HEK293T (cell line): ENCODE results near the gene PREX1.

Experiments
- ARNT ChIP-seq: fragments of 450-650 bp; IDR thresholded peaks from 2 replicates; pipeline ENCODE4 v1.6.1; 2017; ENCODE audit warnings: mild to moderate bottlenecking
- BHLHE40 ChIP-seq: fragments of 450-650 bp; IDR thresholded peaks from 2 replicates; pipeline ENCODE4 v1.6.1; 2016; ENCODE audit warnings: mild to moderate bottlenecking, moderate library complexity, borderline replicate concordance
- ELF4 ChIP-seq: fragments of 450-650 bp; IDR thresholded peaks from 2 replicates; pipeline ENCODE4 v1.6.1; 2017; ENCODE audit warnings: antibody characterized with exemption
- FOXA1 ChIP-seq: fragments of 450-650 bp; IDR thresholded peaks from 2 replicates; pipeline ENCODE4 v1.6.1; 2016; ENCODE audit warnings: mild to moderate bottlenecking
- FOXM1 ChIP-seq: fragments of 450-650 bp; IDR thresholded peaks from 2 replicates; pipeline ENCODE4 v1.6.1; 2017; ENCODE audit warnings: mild to moderate bottlenecking, borderline replicate concordance
- HDGF ChIP-seq: fragments of 450-650 bp; IDR thresholded peaks from 2 replicates; pipeline ENCODE4 v1.6.1; 2017; ENCODE audit warnings: antibody characterized with exemption, borderline replicate concordance
- LEF1 ChIP-seq: fragments of 450-650 bp; IDR thresholded peaks from 2 replicates; pipeline ENCODE4 v1.6.1; 2017; ENCODE audit warnings: mild to moderate bottlenecking, borderline replicate concordance
- NFRKB ChIP-seq: fragments of 450-650 bp; IDR thresholded peaks from 2 replicates; pipeline ENCODE4 v1.6.1; 2016; ENCODE audit warnings: mild to moderate bottlenecking, moderate library complexity
- SP1 ChIP-seq: fragments of 450-650 bp; IDR thresholded peaks from 2 replicates; pipeline ENCODE4 v1.6.1; 2017
- SUZ12 ChIP-seq: fragments of 450-650 bp; IDR thresholded peaks from 2 replicates; pipeline ENCODE4 v1.6.1; 2016; ENCODE audit warnings: mild to moderate bottlenecking
- TARDBP ChIP-seq: fragments of 450-650 bp; IDR thresholded peaks from 2 replicates; pipeline ENCODE4 v1.6.1; 2016
- ZNF384 ChIP-seq: fragments of 450-650 bp; IDR thresholded peaks from 2 replicates; pipeline ENCODE4 v1.6.1; 2016
- TF ChIP-seq, protein P1 (sequence below): fragments of 450-650 bp; IDR thresholded peaks from 2 replicates; pipeline ENCODE4 v1.6.1; 2016

DNA sequence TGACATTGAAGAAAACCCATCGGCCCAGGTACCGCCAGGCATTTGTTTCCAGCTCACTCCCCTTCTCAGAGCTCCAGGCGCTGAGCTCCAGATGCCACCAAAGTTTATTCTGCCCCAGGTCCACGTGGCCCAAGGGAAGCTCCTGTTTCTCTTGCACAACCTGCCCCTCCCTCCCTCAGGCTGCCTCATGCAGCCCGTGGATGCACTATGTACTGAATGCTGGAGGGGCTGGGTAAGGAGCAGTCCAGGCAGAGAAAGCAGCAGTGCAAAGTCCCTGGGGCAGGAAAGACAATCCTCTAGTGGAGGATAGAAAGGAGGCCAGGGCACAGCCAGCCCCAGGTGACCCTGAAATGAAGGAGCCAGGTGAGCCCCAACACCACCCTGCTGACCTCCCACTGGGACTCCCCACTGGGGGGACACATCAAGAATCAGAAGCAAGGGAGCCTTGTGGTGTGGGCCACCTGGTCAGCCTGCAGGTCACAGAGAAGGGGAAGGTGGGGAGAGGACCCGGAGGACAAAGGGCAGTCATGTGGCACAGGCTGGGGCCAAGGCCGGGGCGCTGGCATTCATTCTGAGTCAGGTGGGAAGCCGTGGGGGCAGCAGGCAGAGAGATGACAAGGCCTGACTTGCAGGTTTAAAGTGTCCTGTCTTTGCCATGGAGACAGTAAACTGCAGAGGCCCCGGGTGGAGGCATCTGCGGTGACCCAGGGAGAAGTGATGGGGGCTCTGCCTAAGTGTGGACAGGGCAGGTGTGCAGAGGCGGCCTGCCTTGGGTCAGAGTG lies 230.1 kb downstream of the PREX1 start:
- TF ChIP-seq ZNF384 (no peak), ELF4 (no peak), ARNT (no peak), FOXA1 (no peak), FOXM1 (no peak), TARDBP (no peak), LEF1 (no peak), HDGF (no peak), BHLHE40 (no peak), SUZ12 (no peak), SP1 (no peak), NFRKB (no peak)
- TF ChIP-seq, protein P1, sequence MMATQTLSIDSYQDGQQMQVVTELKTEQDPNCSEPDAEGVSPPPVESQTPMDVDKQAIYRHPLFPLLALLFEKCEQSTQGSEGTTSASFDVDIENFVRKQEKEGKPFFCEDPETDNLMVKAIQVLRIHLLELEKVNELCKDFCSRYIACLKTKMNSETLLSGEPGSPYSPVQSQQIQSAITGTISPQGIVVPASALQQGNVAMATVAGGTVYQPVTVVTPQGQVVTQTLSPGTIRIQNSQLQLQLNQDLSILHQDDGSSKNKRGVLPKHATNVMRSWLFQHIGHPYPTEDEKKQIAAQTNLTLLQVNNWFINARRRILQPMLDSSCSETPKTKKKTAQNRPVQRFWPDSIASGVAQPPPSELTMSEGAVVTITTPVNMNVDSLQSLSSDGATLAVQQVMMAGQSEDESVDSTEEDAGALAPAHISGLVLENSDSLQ: no peak
